ENCODE results near the gene RBM26.

RBM26 gene

GRCh38 chr13:79405831-79406596 is at the start of gene RBM26:
Gene RBM26 (minus strand): TSS chr13:79406255. CDS start chr13:79405774, 481 bp downstream.
- DNase-seq: peak; percentile 80

GRCh38 chr13:79455331-79455730 is 49.3 kb upstream of the RBM26 start:
- DNase-seq: no peak

- no peak for DNase-seq
Observed at GRCh38 chr13:79452239-79452913, 46.3 kb upstream of the RBM26 start.

- no peak for DNase-seq
Observed at GRCh38 chr13:79451500-79451962, 45.5 kb upstream of the RBM26 start.

GRCh38 chr13:79450110-79450509 is 44.1 kb upstream of the RBM26 start:
- DNase-seq: no peak

GRCh38 chr13:79448413-79448812 is 42.4 kb upstream of the RBM26 start:
- no peak for DNase-seq

GRCh38 chr13:79447741-79448140 is 41.7 kb upstream of the RBM26 start:
- no peak for DNase-seq

GRCh38 chr13:79447141-79447540 is 41.1 kb upstream of the RBM26 start:
- no peak for DNase-seq

- no peak for DNase-seq
Observed at GRCh38 chr13:79445968-79446645, 40.1 kb upstream of the RBM26 start.

GRCh38 chr13:79442706-79443105 is 36.7 kb upstream of the RBM26 start:
- DNase-seq: no peak

GRCh38 chr13:79442221-79442620 is 36.2 kb upstream of the RBM26 start:
- no peak for DNase-seq

- no peak for DNase-seq
Observed at GRCh38 chr13:79440958-79441528, 35.0 kb upstream of the RBM26 start.

GRCh38 chr13:79439275-79439674 is 33.2 kb upstream of the RBM26 start:
- DNase-seq: no peak

GRCh38 chr13:79435561-79435990 is 29.5 kb upstream of the RBM26 start:
- no peak for DNase-seq

- DNase-seq: no peak
Observed at GRCh38 chr13:79434556-79434955, 28.5 kb upstream of the RBM26 start.

GRCh38 chr13:79432992-79433391 is 26.9 kb upstream of the RBM26 start:
- no peak for DNase-seq

GRCh38 chr13:79432086-79432485 is 26.0 kb upstream of the RBM26 start:
- DNase-seq: no peak

- no peak for DNase-seq
Observed at GRCh38 chr13:79429309-79429708, 23.3 kb upstream of the RBM26 start.

GRCh38 chr13:79427883-79428282 is 21.8 kb upstream of the RBM26 start:
- DNase-seq: no peak

GRCh38 chr13:79427265-79427664 is 21.2 kb upstream of the RBM26 start:
- no peak for DNase-seq

- peak; percentile 12 for DNase-seq
Observed at GRCh38 chr13:79423801-79424642, 18.0 kb upstream of the RBM26 start.

- no peak for DNase-seq
Observed at GRCh38 chr13:79423340-79423739, 17.3 kb upstream of the RBM26 start.

All from NCI-H187 treated with DMSO at 0.1 percent for 48 hours (cell line).